ENCODE measurements around the gene EEFSEC. TPM values are rescaled to one million over a fixed set of nuclear protein-coding genes. Genes with fewer than 3 reads are reported as not detected.
A peak's percentile ranks its signal among the peaks of the same experiment; 100 is the strongest.

EEFSEC gene
- total RNA-seq, 1 experiment from 2014 or later: 9.5 TPM

DNA sequence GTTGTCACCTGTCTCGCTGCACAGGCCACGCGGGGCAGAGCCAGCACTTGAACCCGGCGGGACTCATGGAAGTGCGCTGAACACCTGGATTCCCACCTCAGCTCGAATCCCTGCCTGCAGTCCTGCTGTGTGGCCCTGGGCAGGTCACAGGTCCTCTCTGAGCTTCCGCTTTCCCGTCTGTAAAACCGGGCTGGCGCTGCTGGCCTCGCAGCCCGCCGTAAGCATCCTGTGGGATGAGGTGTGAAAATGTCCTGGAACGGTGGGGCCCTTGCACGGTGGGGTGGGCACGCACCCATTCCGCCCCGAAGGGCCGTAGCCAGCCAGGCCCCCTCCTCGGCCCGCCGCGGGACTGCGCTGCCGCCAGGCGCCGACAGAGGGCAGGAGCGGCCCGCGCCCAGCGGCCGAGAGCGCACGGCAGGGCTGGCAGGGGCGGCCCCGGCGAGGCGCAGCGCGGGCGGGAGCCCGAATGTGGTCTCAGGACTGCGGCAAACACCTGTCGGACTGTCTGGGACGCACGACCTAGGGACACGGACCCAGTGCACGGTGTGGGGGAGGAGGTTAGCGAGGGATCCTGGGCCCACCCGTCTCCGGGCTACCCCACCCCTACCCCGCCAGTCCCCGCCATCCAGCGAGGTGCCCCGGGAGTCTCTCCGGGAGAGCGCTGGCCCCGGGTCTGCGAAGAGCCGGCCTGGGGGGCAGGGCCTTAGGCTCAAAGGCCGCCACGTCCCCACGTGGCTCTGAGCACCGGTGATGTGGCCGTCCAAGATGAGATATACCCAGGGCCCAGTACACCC lies 273.0 kb downstream of the EEFSEC start:
- no peak overlapping the region for H2BK15ac ChIP-seq (ENCODE audit: low read depth, low read length)
- H3T11ph ChIP-seq (ENCODE audit: low read length): no peak overlapping the region
- H3K4me3 Mint-ChIP-seq: no peak overlapping the region
- H3K23me2 ChIP-seq (ENCODE audit: insufficient read length, low read depth, low read length, poor library complexity, severe bottlenecking): peaks cover 4% of the 10 kb centered on the region
- no peaks in the 10 kb centered on the region; the same call in 1 of the 2 replicates for H3K4me1 ChIP-seq (ENCODE audit: insufficient read depth, low read length)
- H3K4me1 Mint-ChIP-seq: peaks cover 22 to 34% of the 10 kb centered on the region in 2 experiments
- TF ChIP-seq, protein P1, sequence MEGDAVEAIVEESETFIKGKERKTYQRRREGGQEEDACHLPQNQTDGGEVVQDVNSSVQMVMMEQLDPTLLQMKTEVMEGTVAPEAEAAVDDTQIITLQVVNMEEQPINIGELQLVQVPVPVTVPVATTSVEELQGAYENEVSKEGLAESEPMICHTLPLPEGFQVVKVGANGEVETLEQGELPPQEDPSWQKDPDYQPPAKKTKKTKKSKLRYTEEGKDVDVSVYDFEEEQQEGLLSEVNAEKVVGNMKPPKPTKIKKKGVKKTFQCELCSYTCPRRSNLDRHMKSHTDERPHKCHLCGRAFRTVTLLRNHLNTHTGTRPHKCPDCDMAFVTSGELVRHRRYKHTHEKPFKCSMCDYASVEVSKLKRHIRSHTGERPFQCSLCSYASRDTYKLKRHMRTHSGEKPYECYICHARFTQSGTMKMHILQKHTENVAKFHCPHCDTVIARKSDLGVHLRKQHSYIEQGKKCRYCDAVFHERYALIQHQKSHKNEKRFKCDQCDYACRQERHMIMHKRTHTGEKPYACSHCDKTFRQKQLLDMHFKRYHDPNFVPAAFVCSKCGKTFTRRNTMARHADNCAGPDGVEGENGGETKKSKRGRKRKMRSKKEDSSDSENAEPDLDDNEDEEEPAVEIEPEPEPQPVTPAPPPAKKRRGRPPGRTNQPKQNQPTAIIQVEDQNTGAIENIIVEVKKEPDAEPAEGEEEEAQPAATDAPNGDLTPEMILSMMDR (conservative IDR thresholded peaks at IDR 0.05): peak; percentile 79
- H3K27me3 Mint-ChIP-seq (ENCODE audit: low read depth): peaks cover 76% of the 10 kb centered on the region
- H2BK5ac ChIP-seq (ENCODE audit: insufficient read length, low read length): no peak overlapping the region
- H3K79me1 ChIP-seq (ENCODE audit: insufficient read depth, low read depth, low read length, poor library complexity, severe bottlenecking): no peaks in the 10 kb centered on the region
- no peak overlapping the region for H3K4ac ChIP-seq (ENCODE audit: low read depth, low read length)
- peaks cover 15% of the 10 kb centered on the region; the same call in 1 of the 2 replicates for H3K27me3 ChIP-seq (ENCODE audit: insufficient read depth, low read length)
- H3K79me2 ChIP-seq (ENCODE audit: insufficient read depth, low read length): no peaks in the 10 kb centered on the region
- H3K18ac ChIP-seq (ENCODE audit: insufficient read length, low read depth, low read length): no peak overlapping the region
- no peak overlapping the region for H3K27ac Mint-ChIP-seq
- no peak overlapping the region for H2BK20ac ChIP-seq (ENCODE audit: low read depth, low read length, poor library complexity, severe bottlenecking)
- no CpG with 5 or more reads among the region's 66 CpGs for WGBS (ENCODE audit: extremely low coverage, insufficient read length, low lambda C conversion rate)
- no peaks in the 10 kb centered on the region; a peak in 2 of 7 replicates for H3K36me3 Mint-ChIP-seq (ENCODE audit: insufficient read depth in 1 of 3, low read depth in 3 of 3)
- H3K4me2 ChIP-seq (ENCODE audit: insufficient read depth, insufficient read length, low read length): peak overlapping the region; percentile 50
- no peak overlapping the region for H3K14ac ChIP-seq (ENCODE audit: insufficient read depth, low read length)
- H4K5ac ChIP-seq (ENCODE audit: insufficient read length, low read depth, low read length): no peak overlapping the region
- no peak overlapping the region for H4K91ac ChIP-seq (ENCODE audit: insufficient read length, low read depth, low read length)
- H3K27ac ChIP-seq (ENCODE audit: insufficient read length, low read depth, low read length): no peak overlapping the region
- H3K23ac ChIP-seq (ENCODE audit: insufficient read length, low read depth, low read length): no peak overlapping the region
- no peak overlapping the region for H4K8ac ChIP-seq (replicated peaks; ENCODE audit: insufficient read length, low read depth, low read length)
- no peak overlapping the region for H2BK12ac ChIP-seq (ENCODE audit: insufficient read length, low read depth, low read length)
- no peak overlapping the region for H2AK5ac ChIP-seq (ENCODE audit: insufficient read length, low read length)
- DNase-seq: peak; percentile 73
- no peaks in the 10 kb centered on the region for H4K20me1 ChIP-seq (ENCODE audit: control insufficient read depth, insufficient read depth, insufficient read length)
- no peak overlapping the region for H3K56ac ChIP-seq (ENCODE audit: insufficient read length, low read depth, low read length)
- H2AFZ ChIP-seq (ENCODE audit: low read length): no peak overlapping the region
- H2BK120ac ChIP-seq (ENCODE audit: low read depth, low read length, poor library complexity, severe bottlenecking): no peak overlapping the region
- no peak overlapping the region for H3K9ac ChIP-seq (ENCODE audit: extremely low read depth, insufficient read length, low read length)
- H3K9me3 Mint-ChIP-seq: no peaks in the 10 kb centered on the region
- no peaks in the 10 kb centered on the region for H3K9me3 ChIP-seq (ENCODE audit: control insufficient read depth, low read depth, low read length)
